Osteoblast (primary cell): ENCODE data around the gene ALDH1A2. TPM values are rescaled to one million over a fixed set of nuclear protein-coding genes. Genes with fewer than 3 reads are reported as not detected.

ENCODE experiments used
- DNase-seq: peaks from one replicate; pipeline ENCODE4 v3.0.0; 2011; ENCODE audit warnings: low spot score, mixed read lengths; ENCODE audit not compliant: insufficient read length; ENCODE audit errors: missing footprints
- H2AFZ ChIP-seq: 2 replicates; pipeline ENCODE4 v1.6.0; 2011; ENCODE audit warnings: mild to moderate bottlenecking, low read length
- H3K27ac ChIP-seq: 2 replicates; pipeline ENCODE4 v1.5.1; 2011; ENCODE audit warnings: mild to moderate bottlenecking, low read depth, low read length, moderate library complexity
- H3K27me3 ChIP-seq: 2 replicates; pipeline ENCODE4 v1.6.0; 2012; ENCODE audit warnings: mild to moderate bottlenecking, control low read depth, inconsistent platforms, low read length, moderate library complexity; ENCODE audit not compliant: insufficient read depth
- H3K36me3 ChIP-seq: 2 replicates; pipeline ENCODE4 v1.5.1; 2011; ENCODE audit warnings: mild to moderate bottlenecking, low read length, control low read depth, moderate library complexity; ENCODE audit not compliant: insufficient read depth
- H3K4me1 ChIP-seq: 2 replicates; pipeline ENCODE4 v1.5.1; 2011; ENCODE audit warnings: mild to moderate bottlenecking, low read length, control low read depth, moderate library complexity; ENCODE audit not compliant: insufficient read depth
- H3K4me2 ChIP-seq: 2 replicates; pipeline ENCODE4 v1.6.0; 2011; ENCODE audit warnings: mild to moderate bottlenecking, low read length; ENCODE audit not compliant: insufficient read depth
- H3K4me3 ChIP-seq: fragments of 200-600 bp; sonication (generic); 3 replicates; pipeline ENCODE4 v1.5.1; 2012; ENCODE audit warnings: mild to moderate bottlenecking, low read length, inconsistent platforms; ENCODE audit not compliant: insufficient read depth
- H3K79me2 ChIP-seq: 2 replicates; pipeline ENCODE4 v1.6.0; 2012; ENCODE audit warnings: mild to moderate bottlenecking, low read length, control low read depth, inconsistent platforms; ENCODE audit not compliant: insufficient read depth
- H3K9me3 ChIP-seq: 2 replicates; pipeline ENCODE4 v1.5.1; 2011; ENCODE audit warnings: low read depth, low read length, control low read depth
- H4K20me1 ChIP-seq: 2 replicates; pipeline ENCODE4 v1.6.0; 2012; ENCODE audit warnings: mild to moderate bottlenecking, low read length, control low read depth; ENCODE audit not compliant: insufficient read depth
- CTCF ChIP-seq: IDR thresholded peaks from 2 replicates; pipeline ENCODE4 v1.5.1; 2011; ENCODE audit warnings: mild to moderate bottlenecking, low read depth, low read length, moderate library complexity; ENCODE audit errors: extremely low read depth
- total RNA-seq: library from RNA; depleted of rRNA; stranded (reverse); fragments of >200 nt; gene quantifications from 2 replicates; pipeline ENCODE4 v1.2.3, GENCODE V29; 2012

ALDH1A2 gene
- total RNA-seq, 1 donor, result 1.1 TPM

GRCh38 chr15:57941816-57942215, 123.7 kb downstream of the ALDH1A2 start:
- peaks cover 4% of the 10 kb centered on the region for H3K27me3 ChIP-seq
- H3K27ac ChIP-seq, result no peak overlapping the region
- no peaks in the 10 kb centered on the region for H3K4me1 ChIP-seq
- H3K4me3 ChIP-seq, result no peak overlapping the region
- no peak overlapping the region for H2AFZ ChIP-seq
- H3K4me2 ChIP-seq, result no peak overlapping the region
- H3K9me3 ChIP-seq, result no peaks in the 10 kb centered on the region
- no peaks in the 10 kb centered on the region for H3K36me3 ChIP-seq
- TF ChIP-seq CTCF, result no peak
- H3K79me2 ChIP-seq, result no peaks in the 10 kb centered on the region
- no peaks in the 10 kb centered on the region for H4K20me1 ChIP-seq
- no peak for DNase-seq

- H4K20me1 ChIP-seq, result no peaks in the 10 kb centered on the region
- H2AFZ ChIP-seq, result no peak overlapping the region
- no peaks in the 10 kb centered on the region for H3K36me3 ChIP-seq
- no peaks in the 10 kb centered on the region for H3K9me3 ChIP-seq
- no peak for DNase-seq
- no peaks in the 10 kb centered on the region for H3K27me3 ChIP-seq
- no peak overlapping the region for H3K4me2 ChIP-seq
- no peak for TF ChIP-seq CTCF
- H3K27ac ChIP-seq, result no peak overlapping the region
- H3K79me2 ChIP-seq, result no peaks in the 10 kb centered on the region
- no peaks in the 10 kb centered on the region for H3K4me1 ChIP-seq
- no peak overlapping the region for H3K4me3 ChIP-seq
These were observed 133.2 kb downstream of the ALDH1A2 start for GRCh38 chr15:57932348-57932747.

GRCh38 chr15:57931570-57931969, 133.9 kb downstream of the ALDH1A2 start:
- no peaks in the 10 kb centered on the region for H4K20me1 ChIP-seq
- no peaks in the 10 kb centered on the region for H3K79me2 ChIP-seq
- no peaks in the 10 kb centered on the region for H3K36me3 ChIP-seq
- no peak overlapping the region for H3K4me2 ChIP-seq
- DNase-seq, result no peak
- no peaks in the 10 kb centered on the region for H3K4me1 ChIP-seq
- H3K27me3 ChIP-seq, result no peaks in the 10 kb centered on the region
- H3K9me3 ChIP-seq, result no peaks in the 10 kb centered on the region
- H3K27ac ChIP-seq, result no peak overlapping the region
- no peak for TF ChIP-seq CTCF
- no peak overlapping the region for H3K4me3 ChIP-seq
- no peak overlapping the region for H2AFZ ChIP-seq

GRCh38 chr15:57927091-57927631, 138.3 kb downstream of the ALDH1A2 start:
- Histone ChIP-seq H3K4me1 (no peaks in the 10 kb centered on the region), H3K27me3 (no peaks in the 10 kb centered on the region), H3K36me3 (no peaks in the 10 kb centered on the region), H3K4me3 (no peak overlapping the region), H3K9me3 (no peaks in the 10 kb centered on the region), H2AFZ (no peak overlapping the region), H3K79me2 (no peaks in the 10 kb centered on the region), H3K27ac (no peak overlapping the region), H4K20me1 (no peaks in the 10 kb centered on the region), H3K4me2 (no peak overlapping the region)
- no peak for TF ChIP-seq CTCF
- no peak for DNase-seq
